ENCODE results near the gene ZDHHC17.

Gene ZDHHC17

GRCh38 chr12:76879710-76880518 is 116.0 kb downstream of the ZDHHC17 start:
- no peak for DNase-seq

GRCh38 chr12:76880519-76881023 is 116.7 kb downstream of the ZDHHC17 start:
- DNase-seq: no peak

- DNase-seq: no peak
Measured at GRCh38 chr12:76881142-76881541, 117.2 kb downstream of the ZDHHC17 start.

- no peak for DNase-seq
Measured at GRCh38 chr12:76882367-76882766, 118.5 kb downstream of the ZDHHC17 start.

GRCh38 chr12:76883151-76883550 is 119.2 kb downstream of the ZDHHC17 start:
- DNase-seq: no peak

GRCh38 chr12:76883811-76884210 is 119.9 kb downstream of the ZDHHC17 start:
- DNase-seq: no peak

- no peak for DNase-seq
Measured at GRCh38 chr12:76888775-76889174, 124.9 kb downstream of the ZDHHC17 start.

GRCh38 chr12:76890151-76891143 is 126.5 kb downstream of the ZDHHC17 start:
- no peak for DNase-seq

- DNase-seq: no peak
Measured at GRCh38 chr12:76891609-76892008, 127.7 kb downstream of the ZDHHC17 start.

GRCh38 chr12:76895796-76896195 is 131.9 kb downstream of the ZDHHC17 start:
- no peak for DNase-seq

- no peak for DNase-seq
Measured at GRCh38 chr12:76896274-76896673, 132.4 kb downstream of the ZDHHC17 start.

- no peak for DNase-seq
Measured at GRCh38 chr12:76898442-76898841, 134.5 kb downstream of the ZDHHC17 start.

- DNase-seq: no peak
Measured at GRCh38 chr12:76899522-76899921, 135.6 kb downstream of the ZDHHC17 start.

GRCh38 chr12:76901628-76902380 is 137.9 kb downstream of the ZDHHC17 start:
- no peak for DNase-seq

Measured in GOT3 (cell line).